ENCODE data around the gene SGSH.
A peak's percentile ranks its signal among the peaks of the same experiment; 100 is the strongest.

SGSH gene

DNA sequence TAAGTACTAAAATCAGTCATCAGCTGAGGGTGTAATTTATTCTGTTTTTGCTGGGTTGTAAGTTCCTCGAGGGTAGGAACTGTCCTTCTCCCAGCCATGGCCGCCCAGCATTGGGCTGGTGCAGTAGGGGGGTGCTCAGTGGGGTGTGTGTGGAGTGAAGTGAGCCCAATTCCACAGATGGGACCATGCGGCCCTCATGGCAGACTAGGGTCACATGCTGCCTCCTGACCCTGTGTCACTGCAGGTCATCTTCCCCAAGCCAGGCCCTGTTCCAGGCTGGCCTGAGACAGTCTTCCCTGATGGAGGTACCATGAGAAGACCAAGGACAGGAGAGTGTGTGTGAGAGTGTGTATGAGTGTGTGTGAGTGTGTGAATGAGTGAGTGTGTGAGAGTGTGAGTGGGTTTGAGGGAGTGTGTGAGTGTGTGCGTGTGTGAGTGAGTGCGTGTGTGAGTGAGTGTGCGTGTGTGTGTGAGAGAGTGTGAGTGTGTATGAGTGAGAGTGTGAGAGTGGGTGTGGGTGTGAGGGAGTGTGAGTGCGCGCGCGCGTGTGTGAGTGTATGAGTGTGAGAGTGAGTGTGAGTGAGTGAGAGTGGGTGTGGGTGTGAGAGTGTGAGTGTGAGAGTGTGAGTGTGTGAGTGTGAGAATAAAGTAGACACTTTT, 3.8 kb upstream of the SGSH start:
- DNase-seq, result no peak

DNA sequence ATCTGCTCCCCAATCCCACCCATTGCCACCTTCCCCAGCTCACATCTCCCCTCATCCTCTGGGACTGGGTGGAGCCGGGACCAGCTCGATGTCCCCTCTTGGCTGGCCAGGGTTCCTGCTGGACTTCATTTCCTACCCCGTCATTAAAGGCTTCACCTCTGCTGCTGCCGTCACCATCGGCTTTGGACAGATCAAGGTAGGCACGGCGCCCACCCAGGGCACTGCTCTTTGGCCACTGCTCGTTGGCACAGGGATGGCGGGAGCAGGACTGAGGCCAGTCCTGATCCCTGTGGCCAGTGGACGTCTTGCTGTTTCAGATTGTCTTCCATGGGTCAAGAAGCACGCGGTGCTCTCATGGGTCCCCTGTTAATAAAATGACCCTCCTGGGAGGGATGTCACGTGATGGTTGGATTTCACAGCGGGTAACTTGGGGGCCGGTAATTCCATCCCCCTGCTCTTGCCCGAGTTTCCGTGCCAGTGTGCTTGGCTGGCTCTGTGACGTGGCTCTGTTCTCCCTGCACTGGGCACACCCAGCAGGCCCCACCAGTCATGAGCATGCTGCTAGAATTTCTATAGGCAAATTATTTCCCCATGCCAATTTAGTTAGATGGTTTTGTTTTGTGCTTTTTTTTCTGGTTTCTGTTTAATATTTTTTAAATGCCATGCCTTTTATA, 3.1 kb upstream of the SGSH start:
- DNase-seq, result no peak

DNA sequence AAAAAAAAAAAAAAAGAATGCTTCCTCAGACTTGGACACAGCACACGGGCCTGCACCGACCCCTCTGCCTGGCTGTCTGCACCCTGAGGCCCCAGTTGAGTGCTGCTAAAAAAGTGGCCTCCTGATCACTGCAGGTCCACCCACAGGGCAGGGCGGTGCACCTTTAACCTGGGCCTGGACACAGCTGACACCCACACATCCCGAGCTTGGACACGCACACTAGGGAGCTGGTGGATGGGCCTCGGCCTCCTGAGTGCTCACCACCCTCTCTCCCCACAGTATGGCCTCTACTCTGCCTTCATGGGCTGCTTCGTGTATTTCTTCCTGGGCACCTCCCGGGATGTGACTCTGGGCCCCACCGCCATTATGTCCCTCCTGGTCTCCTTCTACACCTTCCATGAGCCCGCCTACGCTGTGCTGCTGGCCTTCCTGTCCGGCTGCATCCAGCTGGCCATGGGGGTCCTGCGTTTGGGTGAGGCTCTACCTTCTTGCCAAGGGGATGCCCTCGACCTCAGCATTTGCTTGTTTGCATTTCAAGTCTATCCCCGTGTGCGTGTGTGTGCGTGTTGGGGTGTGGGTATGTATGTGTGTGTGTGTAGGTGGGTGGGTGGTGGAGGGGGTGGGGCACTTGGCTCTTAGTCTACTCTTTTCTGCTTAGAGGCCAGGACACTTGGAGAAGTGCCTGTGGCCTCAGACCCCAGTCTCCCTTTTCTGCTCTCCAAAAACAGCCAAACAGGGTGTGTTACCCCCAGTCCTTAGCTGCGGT, 2.4 kb upstream of the SGSH start:
- DNase-seq, result no peak

DNA sequence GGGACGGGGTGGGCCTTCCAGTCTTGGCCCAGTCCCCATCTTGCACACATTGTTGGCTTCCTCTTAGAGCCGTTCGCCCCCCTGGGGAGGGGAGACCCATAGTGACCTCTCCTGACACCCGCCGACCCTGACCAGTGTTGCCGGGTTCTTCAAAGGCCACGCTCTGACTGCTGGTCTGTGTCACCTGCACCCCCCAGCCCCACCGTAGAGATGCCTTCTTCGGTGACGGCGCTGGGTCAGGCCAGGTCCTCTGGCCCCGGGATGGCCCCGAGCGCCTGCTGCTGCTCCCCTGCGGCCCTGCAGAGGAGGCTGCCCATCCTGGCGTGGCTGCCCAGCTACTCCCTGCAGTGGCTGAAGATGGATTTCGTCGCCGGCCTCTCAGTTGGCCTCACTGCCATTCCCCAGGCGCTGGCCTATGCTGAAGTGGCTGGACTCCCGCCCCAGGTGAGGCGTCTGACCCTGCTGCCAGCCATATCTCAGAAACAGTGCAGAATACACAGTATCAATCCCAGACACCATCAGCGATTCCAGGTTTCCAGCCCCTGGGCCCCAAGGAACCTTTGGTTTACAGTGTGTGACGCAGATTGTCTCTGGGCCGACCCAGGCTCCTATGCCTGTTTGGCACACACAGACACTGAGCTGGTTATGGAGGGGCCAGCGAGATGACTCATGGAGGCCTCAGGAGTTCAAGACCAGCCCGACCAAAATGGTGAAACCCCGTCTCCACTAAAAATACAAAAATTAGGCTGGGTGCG, 1.4 kb upstream of the SGSH start:
- DNase-seq, result no peak

DNA sequence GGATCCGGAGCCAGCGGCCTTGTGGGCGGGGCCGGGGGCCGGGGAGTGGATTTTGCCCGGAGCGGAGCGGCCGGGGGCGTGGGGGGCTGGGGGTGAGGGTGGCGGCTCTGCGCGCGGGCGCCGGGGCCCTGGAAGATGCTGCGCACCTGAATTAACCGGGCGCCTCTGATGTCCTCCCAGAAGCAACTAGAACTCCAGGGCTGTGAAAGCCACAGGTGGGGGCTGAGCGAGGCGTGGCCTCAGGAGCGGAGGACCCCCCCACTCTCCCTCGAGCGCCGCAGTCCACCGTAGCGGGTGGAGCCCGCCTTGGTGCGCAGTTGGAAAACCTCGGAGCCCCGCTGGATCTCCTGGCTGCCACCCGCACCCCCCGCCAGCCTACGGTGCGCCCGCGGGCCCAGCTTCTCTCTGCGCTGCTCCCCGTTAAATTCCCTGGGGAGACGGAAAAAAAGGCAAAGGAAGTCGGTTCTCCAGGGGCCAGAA, 643 bp upstream of the SGSH start:
- DNase-seq, result no peak

DNA sequence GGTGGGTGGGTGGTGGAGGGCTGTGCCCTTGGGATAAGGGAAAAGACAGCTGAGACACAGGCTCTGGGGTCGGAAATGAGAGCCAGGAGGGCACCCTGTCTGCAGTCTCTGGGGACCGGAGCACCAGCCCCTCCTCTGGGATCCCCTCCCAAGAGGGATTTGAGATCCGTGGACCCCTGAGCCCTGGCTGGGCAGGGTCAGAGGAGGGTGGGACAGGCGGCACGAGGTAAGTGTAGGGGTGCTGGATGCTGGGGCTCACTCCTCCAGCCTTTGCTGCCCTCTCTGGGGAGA, 425 bp downstream of the SGSH start:
- DNase-seq, result no peak

DNA sequence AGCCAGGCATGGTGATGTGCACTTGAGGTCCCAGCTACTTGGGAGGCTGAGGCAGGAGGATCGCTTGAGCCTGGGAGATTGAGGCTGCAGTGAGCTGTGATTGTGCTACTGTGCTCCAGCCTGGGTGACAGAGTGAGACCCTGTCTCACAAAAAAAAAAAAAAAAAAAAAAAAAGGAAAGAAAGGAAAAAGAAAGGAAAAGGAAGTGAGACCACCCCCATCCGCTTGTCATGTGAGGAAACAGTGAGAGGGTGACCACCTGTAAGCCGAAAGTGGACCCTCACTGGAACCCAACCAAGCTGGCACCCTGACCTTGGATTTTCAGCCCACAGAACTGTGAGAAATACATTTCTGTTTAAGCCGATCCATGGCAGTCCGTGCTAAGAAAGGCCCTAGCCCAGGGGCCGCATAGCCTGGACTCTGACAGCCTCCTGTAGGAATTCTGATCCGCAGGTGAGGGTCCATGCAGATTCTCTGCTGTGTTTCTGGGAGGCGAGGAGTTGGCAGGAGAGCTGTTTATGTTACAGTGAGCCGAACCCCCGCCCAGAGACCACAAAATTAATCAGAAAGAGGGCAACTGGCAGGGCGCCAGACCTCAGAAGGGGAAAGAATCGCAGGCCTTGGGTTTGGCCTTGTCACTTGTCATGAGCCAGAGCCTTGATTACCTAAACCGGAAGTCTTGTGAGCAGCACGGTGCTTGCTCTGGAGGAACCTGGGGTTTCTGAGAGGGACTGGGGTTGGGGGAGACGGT, 945 bp downstream of the SGSH start:
- peak; percentile 65 for DNase-seq

DNA sequence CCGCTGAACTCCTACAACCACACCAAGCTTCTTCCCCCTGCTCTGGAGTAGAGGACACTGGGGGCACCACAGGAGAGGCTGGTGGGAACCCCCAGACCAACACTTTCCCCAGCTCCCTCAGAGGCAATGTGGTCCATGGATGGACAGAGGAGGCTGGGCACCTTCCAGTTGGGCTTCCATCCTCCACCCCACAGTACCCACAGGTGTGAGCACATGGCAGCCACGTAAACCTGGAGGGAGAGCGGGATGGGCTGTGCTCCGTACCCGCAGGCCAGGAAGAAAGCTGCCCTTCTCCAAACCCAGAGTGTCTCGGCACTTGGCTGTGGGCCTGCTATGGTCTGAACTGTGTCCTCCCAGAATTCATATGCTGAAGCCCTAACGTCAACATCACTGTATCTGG, 1.7 kb downstream of the SGSH start:
- DNase-seq, result no peak

DNA sequence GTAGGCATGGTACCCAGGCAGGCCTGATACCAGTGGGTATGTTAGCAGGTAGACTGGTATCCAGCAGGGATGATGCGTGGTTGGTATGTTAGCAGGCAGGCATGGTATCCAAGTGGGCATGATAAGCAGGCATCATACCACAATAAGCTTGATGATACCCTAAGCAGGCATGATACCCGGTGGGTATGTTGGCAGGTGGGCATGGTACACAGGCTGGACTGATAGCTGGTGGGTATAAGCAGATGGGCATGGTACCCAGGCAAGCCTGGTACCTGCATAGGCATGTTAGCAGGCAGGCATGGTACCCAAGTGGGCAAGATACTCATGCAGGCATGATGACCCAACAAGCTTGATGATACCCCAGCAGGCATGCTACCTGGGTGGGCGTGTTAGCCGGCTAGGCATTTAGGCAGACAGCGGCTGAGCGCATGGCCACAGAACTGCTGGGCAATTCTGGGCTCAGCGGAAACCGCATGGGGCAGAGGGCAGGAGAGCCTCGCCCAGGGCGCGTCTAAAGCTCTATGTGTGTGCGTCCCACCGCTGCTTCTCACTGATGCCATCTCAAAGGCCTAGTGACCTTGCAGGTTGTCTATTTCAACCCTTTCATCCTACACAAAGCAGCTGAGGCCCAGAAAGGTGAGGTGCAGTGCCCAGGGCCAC, 2.3 kb downstream of the SGSH start:
- DNase-seq, result no peak

DNA sequence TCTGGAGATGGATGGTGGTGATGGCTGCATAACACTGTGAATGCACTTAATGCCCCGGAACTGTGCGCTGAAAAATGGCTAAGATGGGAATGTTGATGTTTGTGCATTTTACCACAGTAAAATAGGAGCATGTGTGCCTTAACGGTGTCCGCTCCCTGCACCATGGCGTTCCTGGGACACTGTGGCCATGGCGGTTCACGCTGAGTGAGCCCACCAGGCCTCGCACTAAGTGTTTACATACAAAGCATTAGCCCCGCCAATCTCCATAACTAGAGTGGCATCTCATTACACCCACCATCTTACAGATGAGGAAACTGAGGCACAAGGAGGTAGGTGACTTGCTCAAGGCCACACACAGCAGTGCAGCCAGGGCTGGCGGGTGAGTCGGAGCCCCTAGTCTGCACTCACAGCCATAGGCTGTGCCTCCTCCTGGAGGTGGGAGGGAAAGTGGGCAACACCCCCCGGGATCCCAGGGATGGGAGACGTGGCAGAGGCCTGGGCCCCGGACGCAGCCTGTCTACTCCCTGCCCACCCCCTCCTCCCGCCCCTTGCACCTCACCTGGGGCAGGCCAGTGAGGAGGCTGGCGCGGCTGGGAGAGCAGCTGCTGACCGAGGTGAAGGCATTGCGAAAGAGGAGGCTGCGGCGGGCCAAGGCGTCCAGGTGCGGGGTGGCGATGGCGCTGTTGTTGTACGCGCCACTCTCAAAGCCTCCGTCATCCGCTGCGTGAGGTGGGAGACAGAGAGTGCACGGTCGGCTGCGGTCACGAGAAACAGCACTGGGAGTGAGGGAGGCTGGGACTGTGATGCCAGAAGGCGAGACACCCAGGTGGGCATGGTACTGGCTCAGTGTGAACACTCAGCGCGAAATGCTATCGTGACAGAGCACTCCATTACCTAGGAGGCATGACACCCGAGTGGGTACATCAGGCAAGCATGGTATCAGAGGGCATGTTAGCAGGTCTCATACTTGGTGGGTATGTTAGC, 3.4 kb downstream of the SGSH start:
- no peak for DNase-seq

DNA sequence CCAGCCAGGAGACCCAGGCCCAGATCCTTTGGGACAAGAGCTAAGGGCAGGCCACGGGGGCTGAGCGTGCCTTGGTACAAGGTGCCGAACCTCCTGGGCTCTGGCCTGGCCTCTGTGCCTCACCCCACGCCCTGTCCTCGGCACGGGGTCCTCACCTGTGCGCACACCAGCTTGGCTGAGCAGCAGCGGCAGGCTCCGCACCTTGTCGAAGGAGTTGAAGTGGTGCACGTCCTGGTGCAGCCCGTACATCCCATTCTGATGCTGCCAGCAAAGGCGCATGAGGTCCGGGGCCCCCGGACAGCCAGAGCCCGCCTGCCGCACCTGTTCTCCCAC, 5.3 kb downstream of the SGSH start:
- DNase-seq, result no peak

DNA sequence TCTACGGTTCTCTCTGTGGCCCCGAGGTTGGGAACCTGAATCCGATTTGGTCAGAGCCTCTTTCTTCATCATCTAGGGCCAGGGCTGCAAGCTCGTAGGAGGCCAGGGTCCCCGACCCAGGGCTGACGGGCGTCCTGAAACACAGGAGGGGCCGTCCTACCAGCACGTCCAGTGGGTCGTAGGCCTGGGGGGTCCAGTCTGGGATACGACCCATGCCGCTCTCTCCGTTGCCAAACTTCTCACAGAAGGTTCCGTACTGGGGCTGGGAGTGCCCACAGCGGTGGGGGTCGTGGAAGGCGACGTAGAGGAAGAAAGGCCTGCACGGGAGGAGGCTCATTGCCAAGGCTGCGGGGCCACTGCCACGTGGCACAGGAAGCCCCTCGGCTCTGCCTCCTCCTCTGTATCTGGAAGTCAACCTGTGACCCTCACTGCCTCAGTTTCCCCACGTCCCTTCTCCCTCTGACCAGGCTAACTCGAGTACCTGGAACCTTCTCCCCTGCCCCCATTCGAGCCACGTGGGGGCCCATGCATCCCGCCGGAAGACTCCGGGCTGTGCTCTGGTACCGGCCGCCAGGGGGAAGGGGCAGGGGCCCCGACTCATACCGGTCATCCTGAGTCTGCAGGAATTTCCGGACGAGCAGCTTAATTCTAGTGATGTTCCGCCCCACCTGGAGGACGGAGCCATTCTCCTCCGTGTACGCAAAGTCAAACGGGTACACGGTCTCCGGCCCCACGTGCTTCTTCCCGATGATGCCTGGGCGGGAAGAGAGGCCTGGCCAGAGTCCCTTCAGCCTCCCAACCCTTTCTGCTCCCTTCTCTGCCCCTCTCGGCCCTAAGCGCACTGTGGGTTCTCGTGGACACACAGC, 5.9 kb downstream of the SGSH start:
- no peak for DNase-seq

DNA sequence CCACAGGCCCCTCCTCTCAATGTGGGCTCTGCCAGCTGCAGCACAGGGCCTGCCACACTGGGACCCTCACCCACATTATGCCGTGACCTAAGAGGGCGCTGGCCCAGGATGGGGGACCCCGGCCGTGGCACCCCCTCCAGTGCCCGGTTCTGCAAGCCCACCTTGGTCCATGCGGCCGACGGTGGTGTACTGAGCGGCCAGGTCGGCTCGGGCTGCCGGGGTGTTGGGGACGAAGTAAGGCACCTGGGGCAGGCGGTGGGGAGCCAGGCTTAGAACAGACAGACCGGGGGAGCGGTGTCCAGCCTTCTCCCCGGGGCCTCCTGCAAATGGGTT, 6.5 kb downstream of the SGSH start:
- no peak for DNase-seq

DNA sequence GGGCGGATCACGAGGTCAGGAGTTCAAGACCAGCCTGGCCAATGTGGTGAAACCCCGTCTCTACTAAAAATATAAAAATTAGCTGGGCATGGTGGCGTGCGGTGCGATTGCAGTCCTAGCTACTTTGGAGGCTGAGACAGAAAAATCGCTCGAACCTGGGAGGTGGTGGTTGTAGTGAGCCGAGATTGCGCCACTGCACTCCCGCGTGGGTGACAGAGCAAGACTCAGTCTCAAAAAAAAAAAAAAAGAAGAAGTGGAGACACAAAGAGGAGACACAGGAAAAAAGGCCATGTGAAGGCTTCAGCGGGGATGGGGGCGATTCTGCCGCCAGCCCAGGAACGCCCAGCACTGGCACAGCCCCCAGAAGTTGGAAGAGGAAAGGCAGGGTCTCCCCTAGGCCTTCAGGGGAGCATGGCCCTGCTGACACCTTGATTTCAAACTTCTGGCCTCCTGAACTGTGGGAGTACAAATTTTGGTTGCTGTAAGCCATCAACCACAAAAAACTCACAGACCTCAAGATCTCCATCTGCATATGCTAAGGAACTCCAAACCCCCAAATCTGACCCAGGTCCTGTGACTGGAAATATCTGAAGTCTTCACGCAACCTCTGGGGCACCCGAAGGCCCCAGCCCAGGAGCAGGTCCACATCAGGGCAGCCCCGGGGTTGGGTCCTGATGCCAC, 7.0 kb downstream of the SGSH start:
- DNase-seq, result no peak

DNA sequence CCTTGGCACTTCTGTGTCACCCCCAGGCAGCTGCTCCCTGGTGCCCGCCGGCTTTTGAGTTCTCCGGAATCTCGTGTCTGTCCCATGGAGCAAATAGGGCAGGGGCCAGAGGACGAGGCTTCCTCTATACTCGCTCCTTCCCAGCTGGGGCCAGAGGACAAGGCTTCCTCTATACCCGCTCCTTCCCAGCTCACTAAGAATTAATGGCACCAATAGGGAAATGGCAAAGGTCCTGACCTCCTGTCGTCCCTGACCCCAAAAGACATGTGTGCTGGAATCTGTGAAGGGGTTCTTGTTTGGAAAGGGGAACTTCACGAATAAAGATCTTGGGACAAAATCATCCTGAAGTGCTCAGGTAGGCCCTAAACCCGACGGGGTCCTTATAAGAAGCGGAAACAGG, 7.6 kb downstream of the SGSH start:
- DNase-seq, result no peak

DNA sequence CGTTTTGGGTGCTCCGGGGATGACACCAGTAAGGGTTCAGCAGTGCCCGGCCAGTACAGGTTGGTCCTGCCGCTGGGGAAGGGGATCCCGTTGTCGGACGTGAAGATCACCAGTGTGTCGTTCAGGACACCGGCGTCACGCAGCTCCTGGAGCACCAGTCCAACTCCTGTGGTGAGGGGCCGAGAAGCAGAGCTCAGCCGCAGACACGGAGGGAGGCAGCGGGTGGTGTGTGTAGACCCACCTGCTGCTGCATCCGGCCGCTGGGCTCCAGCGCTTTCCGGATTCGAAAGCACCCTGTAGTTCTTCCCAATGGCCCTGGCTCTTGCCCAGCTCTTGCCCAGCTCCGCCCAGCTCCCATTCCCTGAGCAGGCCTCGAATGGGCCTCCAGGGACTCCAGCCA, 8.0 kb downstream of the SGSH start:
- peak; percentile 76 for DNase-seq

DNA sequence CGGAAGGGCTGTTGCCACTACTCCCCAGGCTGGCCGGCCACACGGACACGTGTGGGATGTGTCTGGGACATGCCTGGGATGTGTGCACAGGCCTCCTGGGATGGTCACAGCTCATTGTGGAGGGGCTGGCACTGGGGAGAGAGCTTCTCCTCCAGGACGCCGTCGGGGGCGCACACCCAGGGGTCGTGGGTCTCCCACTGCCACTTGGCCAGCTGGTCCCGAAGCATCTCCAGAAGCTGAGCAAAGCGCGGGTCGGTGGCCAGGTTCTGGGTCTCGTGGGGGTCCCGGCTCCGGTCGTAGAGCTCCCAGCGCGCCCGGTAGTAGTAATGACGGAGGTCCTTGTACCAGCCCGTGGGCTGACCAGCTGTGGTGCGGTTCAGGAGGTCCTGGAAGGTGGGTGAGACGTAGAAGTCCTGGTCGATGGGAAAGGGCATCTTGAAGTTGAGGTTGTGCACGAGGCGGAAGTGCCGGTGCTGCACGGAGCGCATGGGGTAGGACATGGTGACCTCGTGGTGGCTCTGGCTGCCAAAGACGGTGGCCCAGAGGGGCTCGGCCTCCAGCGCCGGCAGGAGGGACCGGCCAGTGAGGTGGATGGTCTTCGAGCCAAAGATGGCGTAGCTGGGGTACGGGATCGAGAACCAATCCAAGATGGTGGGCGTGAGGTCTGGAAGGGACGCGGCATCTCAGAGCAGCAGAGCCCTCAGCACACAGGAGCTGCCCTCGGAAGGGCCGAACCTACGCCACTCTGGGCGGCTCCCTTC, 9.6 kb downstream of the SGSH start:
- DNase-seq, result no peak

DNA sequence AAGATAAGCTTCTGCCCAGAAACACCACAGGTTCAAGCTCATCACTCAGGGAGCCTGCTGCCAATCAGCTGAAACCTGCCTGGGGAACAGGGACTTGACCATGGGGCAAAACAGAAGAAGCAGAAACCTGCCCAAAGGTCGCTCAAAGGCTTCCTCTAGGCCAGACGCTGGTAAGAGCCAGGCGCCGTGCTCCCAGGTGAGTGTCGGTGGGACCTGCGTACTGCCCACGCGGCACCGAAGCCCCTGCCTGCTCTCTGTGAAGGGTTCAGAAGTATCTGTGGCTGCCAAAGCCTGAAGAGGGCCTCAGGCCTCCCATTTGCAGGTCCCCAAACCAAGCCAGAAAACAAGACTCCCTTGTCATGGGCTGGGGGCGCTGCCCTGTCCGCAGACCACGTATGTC, 10.4 kb downstream of the SGSH start:
- no peak for DNase-seq

DNA sequence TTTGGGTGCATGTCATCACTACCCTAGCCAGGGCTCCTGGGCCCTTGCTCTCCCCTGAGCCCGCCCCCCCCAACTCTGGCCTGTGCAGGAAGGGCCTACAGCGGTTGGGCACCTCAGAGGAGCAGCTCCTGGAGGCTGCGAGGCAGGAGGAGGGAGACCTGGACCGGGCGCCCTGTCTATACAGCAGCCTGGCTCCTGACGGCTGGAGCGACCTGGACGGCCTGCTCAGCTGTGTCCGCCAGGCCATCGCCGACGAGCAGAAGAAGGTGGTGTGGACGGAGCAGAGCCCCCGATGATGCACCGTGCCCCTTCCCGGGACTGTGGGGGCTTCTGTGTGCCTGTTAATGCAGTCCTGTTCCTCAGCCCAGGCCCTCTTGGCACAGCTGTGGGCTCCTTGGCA, 12.1 kb downstream of the SGSH start:
- DNase-seq, result no peak

Data from NCI-H2107 (cell line).